Measurements from ENCODE around the gene DPYSL3. TPM values are rescaled to one million over a fixed set of nuclear protein-coding genes. Genes with fewer than 3 reads are reported as not detected.

The DPYSL3 gene
- total RNA-seq, 1 donor from 2014 or later, result 1.6 TPM

DNA sequence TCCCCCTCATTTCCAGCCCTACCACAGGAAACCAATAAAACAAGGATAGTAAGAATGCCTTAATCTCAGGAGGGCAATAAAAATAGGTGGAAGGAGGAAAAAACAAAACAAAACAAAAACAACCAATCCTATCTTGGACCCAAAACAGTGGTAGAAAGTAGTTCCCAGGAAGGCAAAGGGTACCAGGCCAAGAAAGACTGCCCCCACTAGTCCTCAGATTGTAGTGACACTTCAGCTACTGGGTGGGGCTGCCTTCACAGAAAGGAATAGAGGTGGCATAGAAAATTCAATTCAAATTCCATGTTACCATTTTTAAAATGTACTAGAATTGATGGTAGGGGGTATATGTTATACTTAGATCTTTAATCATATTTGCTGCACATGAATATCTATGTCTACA lies 59.3 kb downstream of the DPYSL3 start:
- TF ChIP-seq, protein P1, sequence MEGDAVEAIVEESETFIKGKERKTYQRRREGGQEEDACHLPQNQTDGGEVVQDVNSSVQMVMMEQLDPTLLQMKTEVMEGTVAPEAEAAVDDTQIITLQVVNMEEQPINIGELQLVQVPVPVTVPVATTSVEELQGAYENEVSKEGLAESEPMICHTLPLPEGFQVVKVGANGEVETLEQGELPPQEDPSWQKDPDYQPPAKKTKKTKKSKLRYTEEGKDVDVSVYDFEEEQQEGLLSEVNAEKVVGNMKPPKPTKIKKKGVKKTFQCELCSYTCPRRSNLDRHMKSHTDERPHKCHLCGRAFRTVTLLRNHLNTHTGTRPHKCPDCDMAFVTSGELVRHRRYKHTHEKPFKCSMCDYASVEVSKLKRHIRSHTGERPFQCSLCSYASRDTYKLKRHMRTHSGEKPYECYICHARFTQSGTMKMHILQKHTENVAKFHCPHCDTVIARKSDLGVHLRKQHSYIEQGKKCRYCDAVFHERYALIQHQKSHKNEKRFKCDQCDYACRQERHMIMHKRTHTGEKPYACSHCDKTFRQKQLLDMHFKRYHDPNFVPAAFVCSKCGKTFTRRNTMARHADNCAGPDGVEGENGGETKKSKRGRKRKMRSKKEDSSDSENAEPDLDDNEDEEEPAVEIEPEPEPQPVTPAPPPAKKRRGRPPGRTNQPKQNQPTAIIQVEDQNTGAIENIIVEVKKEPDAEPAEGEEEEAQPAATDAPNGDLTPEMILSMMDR (IDR thresholded peaks at IDR 0.05; ENCODE audit: insufficient read depth, low read length, severe bottlenecking), result no peak
- FAIRE-seq, result no peak

GRCh38 chr5:147448766-147449165 lies 61.1 kb downstream of the DPYSL3 start:
- DNase-seq (ENCODE audit: low read depth), result no peak
- Histone ChIP-seq H3K27me3 (ENCODE audit: control insufficient read depth, insufficient read depth, low read length) (peaks cover 2% of the 10 kb centered on the region), H3K36me3 (ENCODE audit: control insufficient read depth, insufficient read depth, low read length) (no peaks in the 10 kb centered on the region), H3K4me3 (ENCODE audit: low read depth, low read length) (no peak overlapping the region)
- FAIRE-seq, result no peak
- TF ChIP-seq, protein P1 (IDR thresholded peaks at IDR 0.05; ENCODE audit: insufficient read depth, low read length, severe bottlenecking), result no peak

More for the DNA sequence above, 59.3 kb downstream of the DPYSL3 start:
- Histone ChIP-seq H3K27me3 (ENCODE audit: control insufficient read depth, insufficient read depth, low read length) (peaks cover 2% of the 10 kb centered on the region), H3K36me3 (ENCODE audit: control insufficient read depth, insufficient read depth, low read length) (no peaks in the 10 kb centered on the region), H3K4me3 (ENCODE audit: low read depth, low read length) (no peak overlapping the region)
- DNase-seq (ENCODE audit: low read depth), result no peak

- H3K36me3 ChIP-seq (ENCODE audit: control insufficient read depth, insufficient read depth, low read length), result no peaks in the 10 kb centered on the region
- FAIRE-seq, result no peak
- no peaks in the 10 kb centered on the region for H3K27me3 ChIP-seq (ENCODE audit: control insufficient read depth, insufficient read depth, low read length)
- TF ChIP-seq, protein P1 (IDR thresholded peaks at IDR 0.05; ENCODE audit: insufficient read depth, low read length, severe bottlenecking), result no peak
- DNase-seq (ENCODE audit: low read depth), result no peak
- H3K4me3 ChIP-seq (ENCODE audit: low read depth, low read length), result no peak overlapping the region
Observed at GRCh38 chr5:147446523-147446922, 63.3 kb downstream of the DPYSL3 start.

- FAIRE-seq (no peak), DNase-seq (ENCODE audit: low read depth) (no peak)
- no peaks in the 10 kb centered on the region for H3K36me3 ChIP-seq (ENCODE audit: control insufficient read depth, insufficient read depth, low read length)
- H3K27me3 ChIP-seq (ENCODE audit: control insufficient read depth, insufficient read depth, low read length), result no peaks in the 10 kb centered on the region
- TF ChIP-seq, protein P1 (IDR thresholded peaks at IDR 0.05; ENCODE audit: insufficient read depth, low read length, severe bottlenecking), result no peak
- H3K4me3 ChIP-seq (ENCODE audit: low read depth, low read length), result no peak overlapping the region
Observed at GRCh38 chr5:147445917-147446316, 64.0 kb downstream of the DPYSL3 start.

DNA sequence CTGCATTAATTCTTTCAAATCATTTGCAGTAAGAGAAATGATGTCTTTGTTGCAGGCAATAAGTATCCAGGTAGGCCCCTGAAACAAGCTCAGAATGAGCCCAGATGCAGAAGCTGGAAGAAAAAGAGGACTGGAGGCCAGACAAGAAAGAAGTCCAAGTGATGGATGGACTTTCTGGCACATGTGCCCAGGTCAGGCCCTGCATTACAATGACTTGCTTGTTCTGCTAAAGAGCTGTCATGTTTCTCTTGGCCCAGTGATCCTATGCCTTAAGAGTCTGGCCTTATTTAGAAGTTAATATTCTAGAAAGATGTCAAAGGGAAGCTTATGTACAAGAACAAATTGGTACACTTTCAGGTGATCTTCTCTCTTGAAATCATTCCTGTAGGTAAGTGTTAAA lies 64.8 kb downstream of the DPYSL3 start:
- no peak overlapping the region for H3K4me3 ChIP-seq (ENCODE audit: low read depth, low read length)
- no peaks in the 10 kb centered on the region for H3K36me3 ChIP-seq (ENCODE audit: control insufficient read depth, insufficient read depth, low read length)
- no peak for FAIRE-seq
- no peaks in the 10 kb centered on the region for H3K27me3 ChIP-seq (ENCODE audit: control insufficient read depth, insufficient read depth, low read length)
- DNase-seq (ENCODE audit: low read depth), result no peak
- TF ChIP-seq, protein P1 (IDR thresholded peaks at IDR 0.05; ENCODE audit: insufficient read depth, low read length, severe bottlenecking), result no peak

DNA sequence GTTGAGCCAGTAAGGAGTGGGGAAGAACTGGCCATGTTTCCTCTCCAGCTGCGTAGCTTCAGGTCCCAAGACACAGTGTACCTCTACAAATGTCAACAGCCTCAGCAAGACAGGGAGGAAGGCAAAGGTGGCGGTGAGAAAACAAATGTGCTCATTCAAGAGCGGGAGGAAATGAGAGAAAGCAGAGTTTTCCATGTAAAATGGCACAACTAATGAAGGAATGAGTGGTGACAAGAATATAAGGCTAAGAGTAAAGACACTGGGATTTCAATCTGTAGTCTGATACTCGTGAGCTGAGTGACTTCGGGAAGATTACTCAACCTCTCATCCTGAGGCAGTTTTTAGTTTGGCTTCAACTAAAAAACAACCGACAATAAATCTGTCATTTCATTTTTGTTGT lies 67.6 kb downstream of the DPYSL3 start:
- H3K36me3 ChIP-seq (ENCODE audit: control insufficient read depth, insufficient read depth, low read length), result no peaks in the 10 kb centered on the region
- TF ChIP-seq, protein P1 (IDR thresholded peaks at IDR 0.05; ENCODE audit: insufficient read depth, low read length, severe bottlenecking), result no peak
- H3K27me3 ChIP-seq (ENCODE audit: control insufficient read depth, insufficient read depth, low read length), result no peaks in the 10 kb centered on the region
- no peak overlapping the region for H3K4me3 ChIP-seq (ENCODE audit: low read depth, low read length)
- no peak for DNase-seq (ENCODE audit: low read depth)
- no peak for FAIRE-seq

Measured in bronchial epithelial cell (primary cell).